Left forelimb (tissue), 1 donor: Measurements from ENCODE around the gene GSE1.

Experiments
- DNase-seq: peaks from one replicate; pipeline ENCODE4 v3.0.0-alpha.2; 2018; ENCODE audit warnings: low spot score

Gene GSE1

DNA sequence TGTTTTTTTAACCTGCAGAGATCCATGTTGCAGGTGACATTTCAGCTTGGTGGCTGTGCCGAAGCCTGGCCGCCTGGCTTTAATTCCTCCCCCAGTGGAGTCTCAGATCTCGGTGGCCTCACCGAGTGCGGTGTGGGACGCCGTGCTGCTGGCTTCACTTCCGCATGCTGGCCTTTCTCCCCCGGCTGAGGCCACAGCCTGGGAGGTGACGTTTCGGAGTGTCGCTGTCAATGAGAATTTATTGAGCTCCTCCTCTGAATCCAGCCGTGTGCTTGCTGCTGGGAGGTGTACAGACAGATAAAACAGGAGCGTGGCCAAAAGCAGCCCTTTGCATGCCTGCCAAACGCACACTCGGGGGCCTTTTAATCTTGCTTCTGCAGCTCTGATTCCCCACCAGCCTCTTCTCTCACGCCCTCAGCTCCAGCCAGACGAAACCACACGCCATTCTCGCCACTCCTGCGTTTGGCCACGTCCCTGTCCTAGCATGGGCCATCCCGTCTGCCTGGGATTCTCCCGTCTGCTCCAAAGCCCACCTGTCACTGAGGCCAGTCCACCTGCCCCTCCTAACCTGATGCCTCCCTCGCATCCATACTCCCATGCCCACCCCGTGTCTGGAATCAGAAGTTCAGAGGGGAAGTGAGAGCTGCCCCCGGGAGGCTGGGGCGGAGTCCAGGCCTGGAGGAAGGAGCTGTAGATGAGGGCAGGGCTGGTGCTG is 3.6 kb downstream of the GSE1 start:
- DNase-seq: no peak

DNA sequence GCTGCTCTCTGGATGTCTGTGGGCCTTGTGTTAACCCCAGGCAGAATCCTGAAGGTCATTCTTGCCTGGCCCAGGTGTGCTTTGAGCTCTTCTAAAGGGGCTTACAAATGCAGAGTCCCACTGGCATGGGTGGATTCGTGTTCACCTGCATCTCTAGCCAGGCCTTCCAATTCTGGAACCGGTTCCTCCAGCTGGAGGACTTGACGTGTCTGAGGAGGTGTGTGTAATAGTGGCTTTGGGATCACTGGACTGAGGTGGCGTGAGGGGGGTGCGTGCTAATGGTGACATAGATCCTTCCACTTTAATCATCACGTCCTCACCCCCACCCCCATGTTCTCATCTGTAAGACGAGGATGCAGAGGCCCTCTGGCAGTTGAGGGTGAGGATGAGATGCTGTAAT is 4.8 kb downstream of the GSE1 start:
- no peak for DNase-seq

DNA sequence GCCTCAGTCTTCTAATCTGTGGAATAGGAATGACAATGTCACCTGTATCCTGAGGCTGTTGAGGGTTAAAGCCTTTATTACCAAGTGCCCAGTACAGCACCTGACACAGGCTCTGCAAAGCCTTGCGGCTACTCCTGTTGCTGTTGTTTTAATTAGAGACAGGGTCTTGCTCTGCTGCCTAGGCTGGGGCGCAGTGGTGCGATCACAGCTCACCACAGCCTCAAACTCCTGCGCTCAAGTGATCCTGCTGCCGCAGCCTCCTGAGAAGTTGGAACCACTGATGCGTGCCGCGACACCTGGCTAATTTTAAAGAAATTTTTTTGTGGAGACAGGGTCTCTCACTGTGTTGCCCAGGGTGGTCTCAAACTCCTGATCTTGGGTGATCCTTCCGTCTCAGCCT is 5.4 kb downstream of the GSE1 start:
- DNase-seq: no peak

DNA sequence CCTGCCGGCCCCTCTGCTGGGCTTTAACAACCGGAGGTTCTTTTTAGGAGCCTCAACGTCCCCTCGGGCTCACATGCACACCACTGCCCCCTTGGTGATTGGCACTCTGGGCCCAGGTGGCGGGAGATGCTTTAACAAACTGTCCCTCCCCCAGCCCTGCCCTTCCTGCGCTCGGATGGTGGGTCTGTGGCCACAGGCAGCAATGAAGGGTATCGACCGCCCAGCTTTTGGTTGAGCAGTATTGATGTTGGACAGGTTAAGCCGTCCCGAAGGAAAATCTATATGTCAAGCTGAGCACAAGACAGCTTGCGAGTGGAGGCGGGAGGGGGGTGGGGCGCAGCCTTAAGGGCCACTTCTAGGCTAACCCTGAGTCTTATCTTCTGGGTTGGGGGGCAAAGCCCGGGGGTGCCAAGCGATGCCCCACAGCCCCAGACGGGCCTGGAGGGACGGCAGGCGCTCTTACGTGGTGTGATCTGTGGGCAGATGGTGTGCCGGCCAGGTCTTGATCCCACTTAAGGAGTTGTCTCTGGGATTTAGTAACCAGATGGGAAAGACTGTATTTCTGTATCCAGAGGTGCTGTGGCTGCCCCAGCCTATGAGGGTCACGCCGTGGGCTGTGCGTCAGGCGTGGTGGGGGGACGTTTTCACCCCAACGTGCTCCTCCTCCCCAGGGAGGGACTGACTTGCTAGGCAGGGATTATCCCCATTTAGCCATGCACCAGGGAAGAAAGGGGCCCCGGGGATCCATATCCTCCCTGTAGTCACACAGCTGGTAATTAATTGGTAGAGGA is 6.2 kb downstream of the GSE1 start:
- DNase-seq: no peak

DNA sequence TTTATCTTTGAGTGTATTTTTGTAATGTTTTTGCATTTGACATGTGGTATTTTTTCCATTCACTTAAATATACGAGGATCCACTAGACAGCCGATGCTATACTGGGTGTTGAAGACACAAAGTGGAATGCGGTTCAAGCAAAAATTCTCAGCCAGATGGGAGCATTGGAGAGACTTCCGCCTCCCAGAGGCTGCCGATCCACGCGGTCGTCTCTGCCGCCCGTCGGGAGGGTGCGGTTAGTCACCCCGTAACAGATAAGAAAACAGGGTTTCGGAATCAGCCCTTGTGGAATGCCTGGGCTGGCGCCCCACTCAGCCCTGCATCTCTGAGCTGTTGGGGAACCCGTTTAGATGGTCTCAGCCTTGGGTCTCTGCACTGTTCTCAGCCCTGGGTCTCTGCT is 7.3 kb downstream of the GSE1 start:
- DNase-seq: no peak

DNA sequence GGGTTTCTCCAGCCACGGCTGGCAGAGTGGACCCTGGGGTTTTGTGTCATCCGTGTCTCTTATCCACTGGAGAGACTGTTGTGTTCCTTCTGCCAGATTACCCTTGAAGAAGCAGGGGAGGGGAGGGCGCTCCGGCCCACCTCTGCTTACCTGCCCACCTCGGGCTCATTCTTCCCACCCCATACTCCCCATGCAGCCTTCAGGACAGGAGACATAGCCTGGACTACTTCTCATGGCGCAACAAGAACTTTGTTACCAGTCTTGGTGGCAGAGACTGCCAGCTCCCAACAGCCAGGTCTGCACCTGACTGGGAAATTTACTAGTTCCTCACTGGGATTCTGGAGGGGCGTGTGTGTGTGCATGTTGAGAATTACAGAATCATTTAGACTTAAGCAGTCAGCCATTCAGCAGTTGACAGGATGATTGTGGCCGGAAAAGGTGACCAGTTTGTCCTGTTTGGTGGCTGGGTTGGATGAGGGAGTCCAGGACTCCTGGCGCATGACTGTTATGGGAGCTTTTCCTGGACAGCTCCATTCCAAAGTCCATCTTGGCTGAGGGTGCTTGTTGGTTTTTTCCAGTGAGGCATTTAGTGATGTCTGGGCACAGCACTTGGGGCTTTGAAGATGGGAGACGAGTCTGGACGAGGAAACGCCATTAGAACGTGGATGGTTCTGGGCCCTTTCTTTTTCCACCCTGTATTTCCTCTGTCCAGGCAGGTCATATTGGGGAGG is 8.7 kb downstream of the GSE1 start:
- DNase-seq: no peak

DNA sequence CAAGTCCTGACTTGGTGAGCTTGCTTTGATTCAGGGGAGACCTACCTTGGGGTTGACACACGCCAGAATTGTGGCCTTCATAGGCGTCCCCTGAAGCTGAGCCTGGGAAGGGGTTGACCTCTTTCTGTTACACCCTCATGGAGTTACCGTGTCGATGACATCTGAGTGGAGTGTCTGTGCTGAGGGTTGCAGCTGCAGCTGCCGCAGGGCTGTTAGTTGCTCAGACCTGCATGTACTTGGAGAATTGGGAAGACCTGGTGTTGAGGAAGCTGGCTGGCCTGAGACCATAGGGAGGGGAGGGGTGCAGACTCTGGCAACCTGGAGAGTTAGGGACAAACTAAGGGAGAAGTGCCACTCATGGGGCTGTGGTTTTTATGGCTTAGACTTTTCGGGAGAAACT is 9.6 kb downstream of the GSE1 start:
- no peak for DNase-seq

DNA sequence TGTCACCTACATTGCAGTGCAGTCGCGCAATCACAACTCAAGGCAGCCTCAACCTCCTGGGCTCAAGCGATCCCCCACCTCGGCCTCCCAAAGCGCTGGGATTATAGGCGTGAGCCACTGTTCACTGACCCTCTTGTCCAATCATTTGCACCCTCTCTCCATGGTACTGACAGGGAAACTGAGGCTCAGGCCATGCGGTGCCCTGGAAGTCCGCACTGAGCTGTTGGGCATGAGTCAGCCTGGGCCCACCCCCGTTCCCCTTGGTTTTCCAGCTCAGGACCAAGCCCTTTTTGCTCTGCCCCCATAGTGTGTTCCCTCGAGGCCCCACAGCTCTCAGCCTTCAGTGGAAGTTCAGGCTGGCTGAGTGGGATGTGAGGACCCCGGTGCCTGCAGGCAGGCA is 10.1 kb downstream of the GSE1 start:
- DNase-seq: no peak

DNA sequence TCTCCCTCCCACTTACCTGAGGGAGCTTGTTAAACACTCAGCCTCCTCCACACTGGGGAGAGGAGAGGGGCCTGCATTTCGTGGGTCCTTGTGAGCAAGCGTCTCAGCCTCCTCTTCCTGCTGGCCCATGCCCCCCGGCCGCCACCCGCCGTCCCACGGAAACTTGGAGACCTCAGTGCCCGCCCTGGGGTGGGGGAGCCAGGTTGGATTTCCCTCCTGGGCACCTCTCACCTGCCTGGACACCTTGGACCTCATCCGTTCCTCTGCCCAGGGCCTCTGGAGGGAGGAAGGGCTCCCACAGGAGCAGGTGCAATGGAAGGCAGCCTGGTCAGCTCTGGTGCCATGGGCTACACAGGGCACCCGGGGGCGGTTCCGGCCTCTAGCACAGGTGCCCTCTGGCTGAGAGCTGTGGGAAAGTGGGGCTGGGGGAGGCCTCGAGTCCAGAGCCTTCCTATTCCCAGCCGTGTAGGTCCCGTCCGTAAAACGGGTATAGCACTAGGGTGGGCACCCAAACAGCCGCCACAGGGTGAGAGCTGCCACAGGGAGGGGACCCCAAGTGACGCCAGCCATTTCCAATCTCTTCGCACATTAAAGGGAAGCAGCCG is 11.0 kb downstream of the GSE1 start:
- DNase-seq: no peak

DNA sequence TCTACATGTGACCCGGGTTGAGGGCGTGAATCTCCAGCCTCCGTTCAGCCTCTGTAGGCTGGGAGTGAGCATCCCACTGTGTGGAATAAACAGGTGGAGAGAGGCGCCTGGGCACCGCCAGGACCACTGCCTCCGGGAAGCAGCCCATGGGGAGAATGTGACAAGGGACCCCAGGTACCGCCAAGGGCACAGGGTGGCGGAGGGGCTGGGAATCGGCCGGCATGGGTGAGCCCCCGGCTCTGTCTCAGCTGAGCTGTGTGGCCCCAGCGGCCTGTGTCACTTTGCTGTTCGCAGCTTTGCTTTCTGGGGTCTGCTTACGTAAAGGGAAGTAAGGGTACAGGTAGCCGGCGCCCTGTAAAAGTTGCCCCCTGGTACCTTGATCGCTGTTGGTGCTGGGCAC is 11.5 kb downstream of the GSE1 start:
- DNase-seq: no peak

DNA sequence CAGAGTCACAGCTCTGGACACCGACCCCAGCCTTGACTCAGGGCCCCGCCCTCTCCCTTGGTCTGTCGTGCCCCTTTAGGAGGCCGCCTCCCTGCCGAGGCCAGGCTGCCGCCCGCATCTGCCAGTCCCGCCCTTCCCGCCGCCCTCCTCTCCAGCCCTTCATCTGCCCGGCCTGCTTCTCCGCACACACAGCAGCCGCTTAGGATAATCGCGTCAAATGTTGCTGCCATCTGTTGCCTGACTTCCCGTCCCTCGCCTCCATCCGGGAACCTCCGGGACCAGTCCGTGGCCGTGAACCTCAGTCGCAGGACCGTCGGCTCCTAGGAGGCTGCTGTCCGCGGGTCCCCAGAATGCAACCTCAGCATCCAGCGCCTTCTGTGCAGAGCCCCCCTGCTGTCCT is 11.9 kb downstream of the GSE1 start:
- no peak for DNase-seq

DNA sequence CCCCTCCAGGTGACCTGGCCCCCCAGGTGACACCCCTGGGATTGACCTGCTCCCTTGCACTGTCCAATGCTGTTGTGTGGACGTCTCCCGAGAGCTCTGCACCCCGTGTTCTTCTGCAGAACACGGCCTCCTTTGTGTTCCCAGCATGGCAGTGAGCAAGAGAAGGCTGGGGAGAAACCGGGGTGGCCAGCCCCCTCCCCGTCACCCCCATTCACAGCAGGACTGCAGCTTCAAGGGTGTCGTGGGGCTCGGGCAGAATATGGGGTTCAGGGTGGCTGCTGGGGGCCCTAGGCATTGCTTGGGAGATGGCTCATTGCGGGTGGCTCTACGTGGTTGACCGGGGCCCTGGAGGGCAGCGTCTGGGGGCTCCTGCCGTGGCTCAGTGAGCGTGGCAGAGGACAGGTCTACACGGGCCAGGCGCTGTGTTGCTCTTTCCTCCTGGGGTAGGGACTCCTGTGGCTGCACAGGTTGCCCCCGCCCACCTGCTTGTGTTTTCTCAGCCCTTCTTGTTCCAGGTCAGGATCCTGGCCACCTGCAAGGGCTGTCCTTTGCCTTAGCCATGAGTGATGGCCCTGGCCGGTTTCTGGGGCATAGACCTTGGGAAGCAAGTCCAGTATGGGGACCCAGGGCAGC is 12.5 kb downstream of the GSE1 start:
- DNase-seq: no peak

DNA sequence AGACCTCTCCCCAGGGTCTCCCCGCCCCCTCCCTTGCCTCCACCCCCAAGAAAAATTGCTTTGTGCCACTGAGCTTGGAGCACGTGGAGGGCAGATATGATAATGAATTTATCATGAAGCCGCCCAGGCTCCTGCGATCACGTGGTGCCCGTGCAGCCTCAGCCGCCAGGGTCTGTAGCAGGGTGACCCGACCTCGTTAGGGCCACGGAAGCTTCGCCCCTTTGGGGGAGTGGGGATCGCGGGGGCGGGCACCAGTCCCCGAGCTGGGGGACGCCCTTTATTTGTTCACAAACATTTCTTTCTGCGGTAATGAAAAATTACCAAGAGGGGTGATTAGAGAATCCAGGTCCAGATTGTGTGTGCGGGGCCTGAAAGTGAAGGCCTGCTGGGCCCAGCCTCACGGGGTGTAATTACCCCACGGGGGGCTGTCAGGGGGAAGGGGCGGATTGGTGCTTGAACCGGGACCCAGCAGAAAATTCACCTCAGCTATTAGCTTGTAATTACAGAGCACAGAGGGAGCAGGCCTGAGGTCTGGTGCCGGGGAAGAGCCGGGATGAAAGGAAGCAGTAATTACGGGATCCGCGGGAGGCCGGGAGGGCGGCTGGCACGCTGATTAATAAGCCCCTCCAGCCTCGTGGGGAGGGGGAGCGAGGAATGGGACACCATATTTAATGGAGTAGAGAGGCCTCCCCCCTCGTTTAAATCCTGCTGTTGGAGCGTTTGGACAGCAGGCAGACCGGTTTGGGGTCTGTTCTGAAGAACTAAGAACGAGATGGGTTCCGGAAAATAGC is 13.3 kb downstream of the GSE1 start:
- no peak for DNase-seq

DNA sequence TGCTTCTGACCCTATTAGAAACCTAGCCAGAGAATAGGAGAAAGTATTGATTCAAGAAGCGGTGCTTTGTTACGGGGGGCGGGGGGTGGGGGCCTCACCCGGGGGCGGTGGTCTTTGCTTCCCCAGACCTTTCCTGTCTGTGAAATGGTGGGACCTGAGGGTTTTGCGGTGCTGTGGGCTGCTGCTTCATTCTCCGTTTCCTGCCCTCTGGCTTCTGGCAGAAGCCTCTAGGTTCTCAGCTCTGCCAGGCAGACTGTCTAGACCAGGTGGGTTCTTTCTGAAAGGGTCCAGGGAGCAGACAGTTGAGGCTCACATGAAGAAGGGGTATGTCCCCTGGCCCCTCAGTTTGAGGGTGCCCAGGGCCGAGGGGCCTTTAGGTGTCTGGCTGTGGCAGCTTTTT is 14.0 kb downstream of the GSE1 start:
- DNase-seq: no peak

DNA sequence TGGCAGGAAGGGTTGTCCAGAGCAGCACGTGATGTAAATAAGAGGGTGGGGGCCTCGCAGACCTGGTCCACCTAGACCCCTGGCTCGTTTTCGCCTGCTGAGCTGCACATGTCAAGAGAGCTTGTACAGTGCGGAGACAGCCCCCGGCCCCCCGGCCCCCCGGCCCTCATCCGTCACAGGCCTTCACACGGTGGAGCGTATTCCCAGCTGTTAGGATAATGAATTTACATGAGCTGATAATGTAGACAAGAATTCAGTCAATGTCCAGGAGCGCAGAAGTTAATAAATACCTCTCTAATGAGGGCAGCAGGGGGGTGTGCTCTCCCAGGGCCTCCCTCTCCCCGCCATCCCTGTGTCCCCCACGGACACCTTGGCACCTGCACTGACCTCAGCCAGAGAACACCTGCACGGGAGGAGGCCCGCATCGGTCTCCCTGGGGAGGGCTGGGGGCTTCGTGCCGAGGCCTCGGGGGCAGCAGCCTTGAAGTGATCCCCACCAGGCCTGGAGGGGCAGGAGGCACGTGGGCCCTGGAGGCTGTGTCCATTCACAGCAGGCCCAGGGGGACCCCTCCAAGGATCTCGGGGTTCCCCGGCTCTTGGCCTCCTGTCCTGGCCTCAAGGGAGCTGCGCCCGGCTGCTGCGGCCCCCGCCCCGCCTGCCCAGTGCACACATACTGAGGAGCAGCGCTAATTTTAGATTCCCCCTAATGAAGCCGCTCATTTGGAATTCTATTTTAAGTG is 14.6 kb downstream of the GSE1 start:
- DNase-seq: no peak

DNA sequence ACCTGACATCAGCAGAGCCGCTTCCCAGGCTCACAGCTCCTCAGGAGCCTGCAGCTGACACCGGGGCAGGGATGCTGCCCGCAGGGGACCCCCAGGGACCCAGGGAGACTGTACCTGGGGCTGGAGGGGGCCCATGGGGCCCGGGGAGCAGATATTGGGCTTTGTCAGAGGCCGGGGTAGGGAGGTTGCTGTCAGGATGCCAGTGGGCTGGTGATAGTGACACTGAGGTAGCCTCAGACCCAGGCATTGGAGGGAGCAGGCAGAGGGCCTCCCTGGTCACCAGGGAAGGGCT is 15.1 kb downstream of the GSE1 start:
- no peak for DNase-seq

DNA sequence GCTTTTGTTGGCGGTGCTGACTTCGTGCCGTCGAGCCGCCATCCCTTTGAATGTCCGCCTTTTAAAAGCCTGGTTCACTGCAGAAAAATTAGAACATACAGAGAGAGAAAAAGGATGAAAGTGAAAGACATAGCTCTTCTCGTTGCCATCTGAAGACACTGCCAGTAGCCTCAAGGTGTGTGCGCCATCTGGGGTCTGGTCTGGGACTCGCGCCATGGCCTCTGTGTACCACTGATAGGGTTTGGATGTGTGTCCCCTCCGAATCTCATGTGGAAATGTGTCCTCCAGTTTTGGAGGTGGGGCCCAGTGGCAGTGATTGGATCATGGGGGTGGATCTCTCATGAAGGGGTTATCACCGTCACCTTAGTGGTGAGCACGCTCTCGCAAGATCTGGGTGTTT is 15.5 kb downstream of the GSE1 start:
- no peak for DNase-seq

DNA sequence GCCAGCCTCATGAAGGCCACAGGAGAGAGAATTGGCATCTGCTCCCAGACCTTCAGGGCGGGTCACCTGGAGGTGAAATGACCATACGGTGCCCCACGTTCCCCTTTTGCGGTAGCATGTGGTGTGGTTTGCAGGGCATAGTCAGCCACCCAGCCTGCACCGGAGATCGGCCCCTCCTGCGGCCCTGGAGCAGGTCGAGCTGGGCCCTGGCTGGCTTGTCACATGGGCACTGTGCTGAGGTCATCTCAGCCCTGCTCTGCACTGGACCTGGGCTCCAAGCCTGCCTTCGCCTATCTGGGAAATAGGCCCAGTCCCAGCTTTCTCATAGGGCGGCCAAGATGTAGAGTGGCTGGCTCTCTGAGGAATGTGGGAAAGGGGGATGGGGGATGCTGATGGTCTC is 16.2 kb downstream of the GSE1 start:
- no peak for DNase-seq

DNA sequence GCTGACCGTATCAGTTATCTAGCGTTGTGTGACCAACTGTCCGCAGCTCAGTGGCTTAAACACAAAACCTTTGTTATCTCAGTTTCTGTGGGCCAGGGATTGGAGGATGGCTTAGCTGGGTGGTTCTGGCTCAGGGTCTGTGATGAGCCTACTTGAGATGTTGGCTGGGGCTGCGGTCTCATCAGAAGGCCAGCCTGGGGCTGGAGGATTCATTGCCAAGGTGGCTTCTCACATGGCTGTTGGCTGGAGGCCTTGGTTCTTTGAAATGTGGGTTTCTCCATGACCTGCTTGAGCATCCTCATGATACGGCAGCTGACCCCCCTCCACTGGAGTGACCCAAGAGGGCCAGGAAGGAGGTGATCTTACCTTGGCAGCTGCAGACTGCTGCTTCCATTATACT is 16.7 kb downstream of the GSE1 start:
- no peak for DNase-seq

DNA sequence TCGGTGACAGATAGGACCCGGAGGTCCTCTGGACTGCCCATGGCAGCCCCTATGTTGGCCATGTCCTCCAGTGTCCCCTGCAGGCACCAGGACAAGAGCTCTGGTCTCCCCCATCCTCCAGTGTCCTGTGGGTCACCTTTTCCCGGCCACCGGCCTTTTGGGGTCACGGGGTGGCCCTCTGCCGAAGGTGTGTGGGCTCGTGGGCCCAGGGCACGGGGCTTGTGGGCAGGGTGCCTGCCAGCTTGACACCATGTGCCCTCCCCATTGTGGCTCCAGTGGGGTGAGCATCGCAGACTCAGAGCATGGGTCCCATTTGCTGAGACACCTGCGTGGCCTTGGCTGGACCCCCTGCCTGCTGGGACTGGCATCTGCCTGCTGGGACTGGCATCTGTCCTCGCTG is 18.1 kb downstream of the GSE1 start:
- DNase-seq: no peak

DNA sequence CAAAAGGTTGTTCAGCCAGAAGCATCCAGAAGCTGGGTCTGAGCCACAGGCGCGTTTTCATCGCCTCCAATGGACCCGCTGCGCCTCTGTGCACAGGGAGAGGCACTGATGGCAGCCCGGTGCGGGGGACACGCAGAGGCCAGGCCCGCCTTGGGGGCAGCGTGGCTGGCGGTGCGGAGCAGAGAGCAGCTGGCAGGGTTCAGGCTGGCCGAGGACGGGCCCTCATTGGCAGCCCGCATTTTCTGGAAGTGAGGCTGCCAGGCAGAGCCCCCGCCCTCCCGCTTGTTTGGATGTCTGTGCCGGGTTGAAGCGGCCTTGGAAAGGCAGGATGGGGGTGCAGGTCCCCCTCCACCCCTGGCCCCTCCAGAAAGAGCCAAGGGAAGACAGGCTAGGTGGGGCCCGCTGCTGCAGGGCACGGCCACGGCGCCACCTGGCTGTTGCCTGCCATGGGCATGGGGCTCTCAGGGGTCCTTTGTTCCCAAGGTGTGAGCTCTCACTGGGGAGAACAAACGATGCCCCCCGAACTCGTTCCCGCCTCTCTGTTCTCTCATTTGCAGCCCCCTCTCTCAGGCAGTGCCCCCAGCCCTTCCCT is 18.8 kb downstream of the GSE1 start:
- DNase-seq: no peak
